GM12801 (cell line): ENCODE measurements around the gene MED13L.

Experiments used
- CTCF ChIP-seq: IDR thresholded peaks from one replicate; pipeline ENCODE4 v1.5.1; 2011; ENCODE audit warnings: control low read depth; ENCODE audit not compliant: insufficient read length; ENCODE audit errors: extremely low read depth

Gene MED13L

GRCh38 chr12:115990241-115990640 is 287.3 kb downstream of the MED13L start:
- TF ChIP-seq CTCF = no peak

GRCh38 chr12:115988625-115989563 is 288.6 kb downstream of the MED13L start:
- no peak for TF ChIP-seq CTCF

GRCh38 chr12:115988212-115988611 is 289.3 kb downstream of the MED13L start:
- no peak for TF ChIP-seq CTCF

- no peak for TF ChIP-seq CTCF
Measured at GRCh38 chr12:115984616-115985015, 292.9 kb downstream of the MED13L start.

GRCh38 chr12:115983226-115983798 is 294.2 kb downstream of the MED13L start:
- no peak for TF ChIP-seq CTCF

- TF ChIP-seq CTCF = no peak
Measured at GRCh38 chr12:115980339-115980738, 297.2 kb downstream of the MED13L start.

GRCh38 chr12:115979851-115980250 is 297.6 kb downstream of the MED13L start:
- TF ChIP-seq CTCF = no peak
